A673 (cell line): Measurements from ENCODE around the gene ALDH2. TPM values are rescaled to one million over a fixed set of nuclear protein-coding genes. Genes with fewer than 3 reads are reported as not detected.

Experiments used
- BruUV-seq: library from RNA; stranded (reverse); fragments of 400-500 nt; replicated peaks from 2 replicates; lab custom pipeline; 2021; lab: Mats Ljungman, UMichigan
- CTCF ChIA-PET: fragments of 300-600 bp; sonication (Branson Sonifier 250); formaldehyde crosslinking; loops from one replicate; lab custom pipeline; 2022; ENCODE audit warnings: antibody characterized with exemption; lab: Charles Lee
- POLR2A ChIA-PET: fragments of 300-600 bp; sonication (Branson Sonifier 250); formaldehyde crosslinking; loops from one replicate; lab custom pipeline; 2022; ENCODE audit warnings: antibody characterized with exemption; ENCODE audit not compliant: low non-redundant PET; lab: Charles Lee
- DNase-seq: peaks from one replicate; pipeline ENCODE4 v3.0.0-alpha.2; 2015; ENCODE audit warnings: low spot score
- H3K27ac ChIP-seq: fragments of 200-600 bp; sonication (generic); 2 replicates; pipeline ENCODE4 v1.5.1; 2016; ENCODE audit warnings: mixed run types, low read depth, mild to moderate bottlenecking, mixed read lengths, antibody characterized with exemption, low read length; ENCODE audit not compliant: poor library complexity, severe bottlenecking
- H3K27me3 ChIP-seq: fragments of 200-600 bp; sonication (generic); replicated peaks from 2 replicates; pipeline ENCODE4 v1.6.1; 2017; ENCODE audit warnings: mixed run types, low read depth, mild to moderate bottlenecking, mixed read lengths, antibody characterized with exemption, low read length; ENCODE audit not compliant: insufficient read depth, poor library complexity
- H3K36me3 ChIP-seq: fragments of 200-600 bp; sonication (generic); 2 replicates; pipeline ENCODE4 v1.6.1; 2016; ENCODE audit warnings: mixed run types, mild to moderate bottlenecking, mixed read lengths, antibody characterized with exemption, low read length; ENCODE audit not compliant: insufficient read depth, poor library complexity, severe bottlenecking
- H3K4me1 ChIP-seq: fragments of 200-600 bp; sonication (generic); 2 replicates; pipeline ENCODE4 v1.6.1; 2017; ENCODE audit warnings: mixed run types, mild to moderate bottlenecking, mixed read lengths, antibody characterized with exemption, low read length; ENCODE audit not compliant: insufficient read depth, poor library complexity, severe bottlenecking
- H3K4me3 ChIP-seq: fragments of 200-600 bp; sonication (generic); 2 replicates; pipeline ENCODE4 v1.5.1; 2016; ENCODE audit warnings: low read depth, mixed run types, mild to moderate bottlenecking, mixed read lengths, low read length; ENCODE audit not compliant: poor library complexity, severe bottlenecking
- H3K9me3 ChIP-seq: fragments of 200-600 bp; sonication (generic); 2 replicates; pipeline ENCODE4 v1.6.1; 2016; ENCODE audit warnings: mixed run types, low read depth, mild to moderate bottlenecking, mixed read lengths, antibody characterized with exemption, low read length; ENCODE audit not compliant: poor library complexity, severe bottlenecking
- EZH2 ChIP-seq: fragments of 200-600 bp; sonication (generic); IDR thresholded peaks from 2 replicates; pipeline ENCODE4 v1.6.1; 2017; ENCODE audit warnings: borderline replicate concordance, low read depth, mild to moderate bottlenecking, mixed read lengths, antibody characterized with exemption, low read length; ENCODE audit not compliant: poor library complexity, severe bottlenecking
- intact Hi-C: fragments of 100-400 bp; cut with micrococcal nuclease; formaldehyde crosslinking; loops from one replicate; pipeline ENCODE4 v1.10.0; 2022; ENCODE audit not compliant: unreplicated experiment
- total RNA-seq: library from RNA; stranded (reverse); gene quantifications from 2 replicates; pipeline ENCODE4 v1.2.3, GENCODE V29; 2021
- TF ChIP-seq, protein P1 (sequence below): fragments of 300-800, 200-600 bp; sonication (generic); conservative IDR thresholded peaks from 2 replicates; pipeline ENCODE4 v1.5.1; 2017; ENCODE audit warnings: low read depth, mild to moderate bottlenecking, antibody characterized with exemption, low read length, moderate library complexity, mixed read lengths

ALDH2 gene
- total RNA-seq, 1 experiment from 2014 or later: 24.5 TPM

DNA sequence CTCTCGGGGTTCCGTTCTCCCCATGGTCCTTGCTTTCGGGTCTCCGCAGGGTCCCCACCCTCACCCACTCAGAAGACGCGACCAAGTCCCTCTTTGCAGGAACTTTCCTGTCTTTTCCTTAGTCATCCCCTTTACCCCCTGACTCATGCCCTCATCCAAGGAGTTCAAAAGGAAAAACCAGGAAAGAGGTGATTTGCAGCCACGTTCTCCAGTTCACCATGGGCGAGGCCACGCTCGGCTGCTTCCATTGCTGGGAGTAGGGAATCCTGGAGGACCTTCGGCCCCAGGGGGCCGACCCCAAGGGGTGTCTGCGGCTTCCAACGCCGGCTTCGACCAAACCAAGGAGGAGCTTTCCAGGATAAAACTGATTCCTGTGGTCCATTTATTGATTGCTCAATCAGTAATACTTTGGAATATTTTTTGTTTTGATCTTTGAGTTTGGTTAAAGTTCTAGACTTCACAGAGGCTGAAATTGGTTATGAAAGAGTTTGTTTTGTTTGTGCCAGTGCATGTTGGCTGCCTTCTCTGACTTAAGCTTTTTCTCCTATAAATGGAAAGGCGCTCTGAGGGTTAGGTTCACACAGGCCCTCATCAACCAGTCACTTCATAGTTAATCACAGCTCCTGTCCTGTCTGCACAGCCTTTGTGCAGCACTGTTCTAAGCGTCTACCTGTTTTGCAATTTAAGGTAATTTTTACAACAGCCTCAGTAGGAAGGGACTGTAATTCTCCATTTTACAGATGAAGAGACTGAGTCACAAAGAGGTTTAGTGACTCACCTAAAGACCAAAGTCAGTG is 827 bp downstream of the ALDH2 start:
- intact Hi-C loops: loop anchor here (5.0 kb wide), 1 partner anchor 45 kb away; no protein-coding TSS in a partner anchor
- Histone ChIP-seq H3K4me1 (peaks cover 6% of the 10 kb centered on the region), H3K27ac (peak overlapping the region; percentile 73), H3K27me3 (no peaks in the 10 kb centered on the region), H3K9me3 (no peaks in the 10 kb centered on the region), H3K36me3 (no peaks in the 10 kb centered on the region), H3K4me3 (peak overlapping the region; percentile 87)
- CTCF ChIA-PET: no interaction called here
- TSS peak; percentile 65 for BruUV-seq
- POLR2A ChIA-PET: no interaction called here
- no peak for DNase-seq
- TF ChIP-seq, protein P1, sequence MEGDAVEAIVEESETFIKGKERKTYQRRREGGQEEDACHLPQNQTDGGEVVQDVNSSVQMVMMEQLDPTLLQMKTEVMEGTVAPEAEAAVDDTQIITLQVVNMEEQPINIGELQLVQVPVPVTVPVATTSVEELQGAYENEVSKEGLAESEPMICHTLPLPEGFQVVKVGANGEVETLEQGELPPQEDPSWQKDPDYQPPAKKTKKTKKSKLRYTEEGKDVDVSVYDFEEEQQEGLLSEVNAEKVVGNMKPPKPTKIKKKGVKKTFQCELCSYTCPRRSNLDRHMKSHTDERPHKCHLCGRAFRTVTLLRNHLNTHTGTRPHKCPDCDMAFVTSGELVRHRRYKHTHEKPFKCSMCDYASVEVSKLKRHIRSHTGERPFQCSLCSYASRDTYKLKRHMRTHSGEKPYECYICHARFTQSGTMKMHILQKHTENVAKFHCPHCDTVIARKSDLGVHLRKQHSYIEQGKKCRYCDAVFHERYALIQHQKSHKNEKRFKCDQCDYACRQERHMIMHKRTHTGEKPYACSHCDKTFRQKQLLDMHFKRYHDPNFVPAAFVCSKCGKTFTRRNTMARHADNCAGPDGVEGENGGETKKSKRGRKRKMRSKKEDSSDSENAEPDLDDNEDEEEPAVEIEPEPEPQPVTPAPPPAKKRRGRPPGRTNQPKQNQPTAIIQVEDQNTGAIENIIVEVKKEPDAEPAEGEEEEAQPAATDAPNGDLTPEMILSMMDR: no peak
- TF ChIP-seq EZH2: no peak

DNA sequence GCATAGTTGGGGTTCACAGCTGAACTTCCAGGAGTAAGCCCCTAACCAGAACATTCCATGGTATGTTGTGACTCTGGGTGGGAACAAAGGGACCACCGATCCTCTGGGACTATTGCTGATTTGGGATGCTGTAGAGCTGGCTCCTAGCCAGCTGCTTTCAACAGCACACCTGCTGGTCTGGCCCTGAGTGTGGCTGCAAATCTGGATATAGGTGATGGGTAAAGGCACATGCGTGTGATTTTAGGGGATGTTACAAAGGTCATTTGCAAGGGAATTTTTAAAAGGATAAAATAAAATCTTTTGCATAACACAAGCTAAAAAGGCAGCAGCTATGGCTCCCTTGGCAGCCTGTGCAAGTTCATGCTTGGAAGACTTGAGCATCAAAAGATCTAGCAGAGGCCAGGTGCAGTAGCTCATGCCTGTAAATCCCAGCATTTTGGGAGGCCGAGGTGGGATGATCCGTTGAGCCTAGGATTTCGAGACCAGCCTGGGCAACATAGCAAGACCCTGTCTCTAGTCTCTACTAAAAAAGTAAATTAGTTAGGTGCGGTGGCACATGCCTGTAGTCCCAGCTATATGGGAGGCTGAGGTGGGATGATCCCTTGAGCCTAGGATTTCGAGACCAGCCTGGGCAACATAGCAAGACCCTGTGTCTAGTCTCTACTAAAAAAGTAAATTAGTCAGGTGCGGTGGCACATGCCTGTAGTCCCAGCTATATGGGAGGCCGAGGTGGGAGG is 1.6 kb downstream of the ALDH2 start:
- H3K36me3 ChIP-seq: no peaks in the 10 kb centered on the region
- no peak overlapping the region for H3K27ac ChIP-seq
- no peaks in the 10 kb centered on the region for H3K27me3 ChIP-seq
- no TSS peak for BruUV-seq
- H3K4me3 ChIP-seq: peak overlapping the region; percentile 87
- no peak for DNase-seq
- CTCF ChIA-PET: no interaction called here
- intact Hi-C loops: loop anchor here (5.0 kb wide), 1 partner anchor 44 kb away; no protein-coding TSS in a partner anchor
- H3K9me3 ChIP-seq: no peaks in the 10 kb centered on the region
- TF ChIP-seq, protein P1: no peak
- no peak for TF ChIP-seq EZH2
- POLR2A ChIA-PET: no interaction called here
- H3K4me1 ChIP-seq: peaks cover 6% of the 10 kb centered on the region

DNA sequence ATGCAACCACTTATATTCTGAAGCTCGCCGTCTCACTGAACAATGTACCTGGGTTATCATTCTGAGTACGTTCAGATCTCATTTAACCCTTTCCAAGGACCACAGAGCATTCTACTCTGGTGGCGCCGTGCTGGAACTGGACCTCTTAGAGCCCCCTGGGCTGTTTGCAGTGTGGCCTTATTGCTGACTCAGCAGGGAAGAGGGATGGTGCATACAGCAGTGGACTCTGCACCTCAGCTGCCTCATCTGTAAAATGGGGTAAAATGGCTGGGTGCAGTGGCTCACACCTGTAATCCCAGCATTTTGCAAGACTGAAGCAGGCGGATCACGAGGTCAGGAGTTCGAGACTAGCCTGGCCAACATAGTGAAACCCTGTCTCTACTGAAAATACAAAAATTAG is 2.9 kb downstream of the ALDH2 start:
- Histone ChIP-seq H3K27me3 (no peaks in the 10 kb centered on the region), H3K36me3 (no peaks in the 10 kb centered on the region), H3K4me3 (no peak overlapping the region), H3K9me3 (no peaks in the 10 kb centered on the region), H3K4me1 (peaks cover 6% of the 10 kb centered on the region), H3K27ac (no peak overlapping the region)
- TF ChIP-seq, protein P1: no peak
- TF ChIP-seq EZH2: no peak
- intact Hi-C loops: loop anchor here (5.0 kb wide), 1 partner anchor 43 kb away; no protein-coding TSS in a partner anchor
- POLR2A ChIA-PET: no interaction called here
- BruUV-seq: no TSS peak
- DNase-seq: no peak
- CTCF ChIA-PET: no interaction called here
